Measurements from ENCODE around the gene CTDSPL. TPM values are rescaled to one million over a fixed set of nuclear protein-coding genes. Genes with fewer than 3 reads are reported as not detected.

Gene CTDSPL
- polyA plus RNA-seq, 4 donors, result 109 to 119 (median 110) TPM

- DNase-seq (ENCODE audit: low read depth in 4 of 4, low spot score in 3 of 4), result no peak
These were observed 8.9 kb upstream of the CTDSPL start for GRCh38 chr3:37852771-37853170.

GRCh38 chr3:37853691-37854413 is 7.8 kb upstream of the CTDSPL start:
- no peak for DNase-seq (ENCODE audit: low read depth in 4 of 4, low spot score in 3 of 4)

GRCh38 chr3:37855363-37855970 is 6.2 kb upstream of the CTDSPL start:
- peak in 1 of 4 donors; percentile 78 for DNase-seq (ENCODE audit: low read depth in 4 of 4, low spot score in 3 of 4)

- no peak for DNase-seq (ENCODE audit: low read depth in 4 of 4, low spot score in 3 of 4)
These were observed 5.3 kb upstream of the CTDSPL start for GRCh38 chr3:37856381-37856780.

GRCh38 chr3:37858742-37859141 is 2.9 kb upstream of the CTDSPL start:
- no peak for DNase-seq (ENCODE audit: low read depth in 4 of 4, low spot score in 3 of 4)

GRCh38 chr3:37859354-37859753 is 2.3 kb upstream of the CTDSPL start:
- no peak for DNase-seq (ENCODE audit: low read depth in 4 of 4, low spot score in 3 of 4)

- DNase-seq (ENCODE audit: low read depth in 4 of 4, low spot score in 3 of 4), result no peak
These were observed 1.8 kb upstream of the CTDSPL start for GRCh38 chr3:37859908-37860199.

GRCh38 chr3:37862219-37862902 is 681 bp downstream of the CTDSPL start:
- no peak for DNase-seq (ENCODE audit: low read depth in 4 of 4, low spot score in 3 of 4)

GRCh38 chr3:37862903-37863815 is 1.5 kb downstream of the CTDSPL start:
- DNase-seq (ENCODE audit: low read depth in 4 of 4, low spot score in 3 of 4), result no peak

DNA sequence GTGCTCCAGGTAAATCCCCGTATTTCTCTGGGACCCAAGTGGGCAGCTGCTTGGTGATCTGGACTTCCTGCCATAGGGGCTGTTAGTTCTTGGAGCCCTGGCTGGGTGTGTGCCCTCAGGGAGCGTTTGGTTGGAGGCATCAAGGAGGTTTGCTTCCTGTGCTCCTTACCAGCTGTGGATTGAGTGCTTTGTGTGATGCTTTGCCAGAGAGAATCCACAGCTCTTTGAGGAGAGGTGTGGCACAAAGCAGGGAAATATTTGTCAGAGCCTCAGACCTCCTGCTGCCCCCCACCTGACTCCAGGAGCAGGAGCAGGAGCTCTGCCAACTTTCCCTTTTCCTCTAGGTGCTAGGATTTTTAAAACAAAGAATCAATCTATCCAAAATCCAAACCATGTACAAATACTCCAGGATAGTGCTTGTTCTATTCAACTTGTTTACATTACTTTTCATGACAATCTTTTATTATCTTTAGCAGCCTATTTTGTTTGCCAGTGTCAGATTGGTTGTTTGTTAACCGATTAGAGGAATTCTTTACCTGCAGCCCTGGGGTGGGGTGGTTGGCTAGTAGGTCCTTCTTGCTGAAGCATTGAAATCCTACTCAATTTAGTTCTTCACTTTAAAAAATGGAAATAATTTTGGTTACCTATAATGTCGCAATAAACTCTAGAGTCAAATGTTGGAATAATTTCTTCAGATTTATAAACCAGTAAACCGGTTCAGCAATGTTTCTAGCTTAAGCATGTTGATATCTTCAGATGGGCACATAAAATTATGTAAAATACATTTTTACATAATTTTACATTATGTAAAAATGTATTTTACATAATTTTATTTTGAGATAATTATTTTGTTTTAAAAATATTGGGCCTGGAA is 2.5 kb downstream of the CTDSPL start:
- DNase-seq (ENCODE audit: low read depth in 4 of 4, low spot score in 3 of 4), result no peak

DNA sequence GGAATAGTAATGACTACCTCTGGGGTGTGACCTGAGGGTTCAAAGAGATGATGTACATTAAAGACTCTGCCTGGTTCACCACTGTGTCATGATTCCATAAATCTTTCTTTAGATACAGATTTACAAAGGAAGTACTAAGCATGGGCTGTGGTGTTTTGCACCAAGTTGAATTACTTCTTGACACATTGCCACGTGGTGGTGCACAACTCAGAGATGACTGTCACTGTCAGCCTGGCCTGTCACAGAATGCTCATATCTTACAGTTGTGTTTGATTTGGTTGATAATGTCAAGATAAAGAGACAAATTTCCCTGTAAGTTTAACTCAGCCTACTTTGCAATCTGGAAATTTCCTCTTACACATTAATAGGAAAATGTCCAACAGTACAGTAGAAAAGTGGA is 3.2 kb downstream of the CTDSPL start:
- DNase-seq (ENCODE audit: low read depth in 4 of 4, low spot score in 3 of 4), result no peak

DNA sequence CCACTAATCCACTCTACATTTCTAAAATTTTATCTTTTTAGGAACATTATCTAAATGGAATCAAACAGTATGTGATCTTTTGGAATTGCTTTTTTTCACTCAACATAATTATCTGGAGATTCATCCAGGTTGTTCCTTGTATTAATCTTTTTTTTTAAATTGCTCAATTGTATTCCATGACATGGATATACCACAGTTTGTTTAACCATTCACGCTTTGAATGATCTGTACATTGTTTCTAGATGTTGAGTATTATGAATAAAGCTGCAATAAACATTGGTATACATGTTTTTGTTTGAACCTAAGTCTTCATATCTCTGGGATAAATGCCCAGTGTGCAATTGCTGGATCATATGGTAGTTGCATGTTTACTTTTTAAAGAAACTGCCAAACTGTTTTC is 5.5 kb downstream of the CTDSPL start:
- DNase-seq (ENCODE audit: low read depth in 4 of 4, low spot score in 3 of 4), result no peak

- no peak for DNase-seq (ENCODE audit: low read depth in 4 of 4, low spot score in 3 of 4)
These were observed 10.2 kb downstream of the CTDSPL start for GRCh38 chr3:37871858-37872257.

DNA sequence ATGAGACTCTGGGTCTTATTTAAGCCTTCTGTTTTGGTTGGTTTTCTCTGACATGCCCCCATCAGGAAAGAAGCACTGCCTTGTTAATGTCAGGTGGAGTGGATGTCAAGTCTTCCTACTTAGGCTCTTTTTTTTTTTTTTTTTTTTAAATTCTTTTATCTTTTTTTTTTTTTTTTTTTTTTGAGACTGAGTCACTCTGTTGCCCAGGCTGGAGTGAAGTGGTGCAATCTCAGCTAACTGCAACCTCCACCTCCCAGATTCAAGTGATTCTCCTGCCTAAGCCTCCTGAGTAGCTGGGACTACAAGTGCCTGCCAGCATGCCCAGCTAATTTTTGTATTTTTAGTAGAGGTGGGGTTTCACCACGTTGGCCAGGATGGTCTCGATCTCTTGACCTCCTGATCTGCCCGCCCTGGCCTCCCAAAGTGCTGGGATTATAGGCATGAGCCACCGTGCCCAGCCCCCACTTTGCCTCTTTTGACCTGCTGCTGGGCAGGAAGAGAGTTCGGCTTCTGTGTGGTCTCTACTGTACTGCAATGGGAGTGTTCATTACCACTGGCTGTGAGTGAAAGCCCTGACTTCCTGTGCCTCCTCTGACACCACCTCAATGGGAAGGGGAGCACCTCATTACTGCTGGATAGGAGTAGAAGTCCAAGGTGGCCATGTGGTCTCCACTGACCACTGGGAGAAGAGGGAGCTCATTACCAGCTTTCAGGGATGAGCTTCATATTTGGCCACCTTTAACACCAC is 10.9 kb downstream of the CTDSPL start:
- no peak for DNase-seq (ENCODE audit: low read depth in 4 of 4, low spot score in 3 of 4)

DNA sequence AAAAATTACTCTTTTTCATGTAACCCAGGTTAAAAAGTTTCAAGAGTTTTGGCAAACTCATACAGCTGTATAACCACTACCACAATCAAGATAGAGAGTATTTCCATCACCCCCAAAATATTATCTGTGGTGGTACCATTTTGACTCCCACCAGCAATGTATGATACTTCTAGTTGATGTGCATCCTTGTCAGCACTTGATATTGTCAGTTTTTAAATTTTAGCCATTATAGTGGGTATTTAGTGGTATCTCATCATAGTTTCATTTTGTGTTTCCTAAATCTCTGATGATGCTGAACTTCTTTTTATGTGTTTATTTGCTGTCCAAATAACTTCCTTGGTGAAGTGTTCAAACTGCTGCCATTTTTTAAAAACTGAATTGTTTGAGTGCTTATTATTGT is 14.6 kb downstream of the CTDSPL start:
- DNase-seq (ENCODE audit: low read depth in 4 of 4, low spot score in 3 of 4), result no peak

- DNase-seq (ENCODE audit: low read depth in 4 of 4, low spot score in 3 of 4), result no peak
These were observed 21.0 kb downstream of the CTDSPL start for GRCh38 chr3:37882711-37883110.

- DNase-seq (ENCODE audit: low read depth in 4 of 4, low spot score in 3 of 4), result no peak
These were observed 24.1 kb downstream of the CTDSPL start for GRCh38 chr3:37885814-37886213.

DNA sequence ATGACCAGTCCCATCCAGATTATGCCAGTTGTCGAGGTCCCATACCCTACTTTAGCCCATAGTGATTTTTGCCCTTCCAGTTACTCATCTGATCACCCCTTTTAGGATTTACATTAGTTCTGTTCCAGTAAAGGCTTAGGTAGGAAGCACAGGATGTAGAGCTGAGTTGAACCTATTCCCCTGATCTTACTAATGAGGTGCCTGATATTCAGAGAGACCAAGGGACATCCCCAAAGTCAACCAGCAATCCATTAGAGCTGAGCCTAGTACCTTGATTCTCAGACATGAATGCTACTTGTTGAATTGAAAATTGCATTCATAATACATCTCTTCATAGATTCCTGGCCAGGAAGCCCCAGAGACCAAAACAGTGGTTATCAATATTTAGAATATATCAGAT is 24.7 kb downstream of the CTDSPL start:
- DNase-seq (ENCODE audit: low read depth in 4 of 4, low spot score in 3 of 4), result no peak

DNA sequence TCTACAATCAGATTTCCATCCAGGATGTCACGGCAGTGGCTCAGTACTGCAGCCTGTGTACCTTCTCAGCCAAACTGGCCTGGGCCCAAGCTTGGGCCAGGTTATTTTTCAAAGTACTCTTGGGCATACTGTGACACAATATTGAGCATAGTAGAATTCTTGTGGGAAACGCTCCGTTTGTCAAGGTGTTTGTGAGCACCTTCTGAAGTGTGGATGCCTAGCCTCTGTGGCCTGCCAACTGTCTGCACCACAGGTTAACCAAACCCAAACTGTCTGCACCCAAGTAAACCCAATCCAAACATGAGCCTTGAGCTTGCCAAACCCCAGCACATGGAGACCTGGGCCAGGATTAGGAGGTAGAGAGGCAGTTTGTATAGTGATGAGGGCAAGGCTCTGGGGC is 25.4 kb downstream of the CTDSPL start:
- DNase-seq (ENCODE audit: low read depth in 4 of 4, low spot score in 3 of 4), result no peak

Data from right renal pelvis (tissue), 4 donors.